ENCODE results near the gene FOCAD. TPM values are rescaled to one million over a fixed set of nuclear protein-coding genes. Genes with fewer than 3 reads are reported as not detected.

The FOCAD gene
- total and polyA plus RNA-seq, 12 donors = 11.7 to 41.3 (median 31.2) TPM

DNA sequence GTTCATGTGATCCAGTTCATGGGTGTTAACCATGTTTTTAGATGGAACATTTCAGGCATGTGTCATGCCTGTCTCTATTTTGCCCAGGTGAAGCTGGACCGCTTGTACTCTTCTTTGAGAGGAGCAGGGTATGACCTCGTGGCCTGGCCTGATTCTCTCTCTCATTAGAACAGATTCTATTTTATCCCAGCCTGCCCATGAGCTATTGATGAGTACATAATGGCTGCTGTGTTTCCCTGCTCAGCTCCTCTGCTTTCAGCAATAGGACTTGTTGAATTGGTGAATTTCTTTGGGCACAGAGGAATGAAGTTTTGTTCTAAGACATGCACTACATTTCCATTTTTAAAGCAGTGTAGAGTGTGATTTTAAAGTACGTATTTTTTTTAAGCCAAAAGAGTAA lies 261.2 kb downstream of the FOCAD start:
- 91 to 93% methylated on average over 3 of the region's 3 CpGs for WGBS, 2 donors
- no peak for DNase-seq
- peaks cover 0 to 8% (median 0%) of the 10 kb centered on the region in 9 donors for H3K4me1 ChIP-seq
- intact Hi-C loops (cut with DNase I) = loop anchor here in 5 of 10 donors (10.0 kb wide), 5 partner anchors 170 to 1460 kb away; partner anchors contain the start of gene MLLT3 (in 1 of the 5)
- TF ChIP-seq, protein P1, sequence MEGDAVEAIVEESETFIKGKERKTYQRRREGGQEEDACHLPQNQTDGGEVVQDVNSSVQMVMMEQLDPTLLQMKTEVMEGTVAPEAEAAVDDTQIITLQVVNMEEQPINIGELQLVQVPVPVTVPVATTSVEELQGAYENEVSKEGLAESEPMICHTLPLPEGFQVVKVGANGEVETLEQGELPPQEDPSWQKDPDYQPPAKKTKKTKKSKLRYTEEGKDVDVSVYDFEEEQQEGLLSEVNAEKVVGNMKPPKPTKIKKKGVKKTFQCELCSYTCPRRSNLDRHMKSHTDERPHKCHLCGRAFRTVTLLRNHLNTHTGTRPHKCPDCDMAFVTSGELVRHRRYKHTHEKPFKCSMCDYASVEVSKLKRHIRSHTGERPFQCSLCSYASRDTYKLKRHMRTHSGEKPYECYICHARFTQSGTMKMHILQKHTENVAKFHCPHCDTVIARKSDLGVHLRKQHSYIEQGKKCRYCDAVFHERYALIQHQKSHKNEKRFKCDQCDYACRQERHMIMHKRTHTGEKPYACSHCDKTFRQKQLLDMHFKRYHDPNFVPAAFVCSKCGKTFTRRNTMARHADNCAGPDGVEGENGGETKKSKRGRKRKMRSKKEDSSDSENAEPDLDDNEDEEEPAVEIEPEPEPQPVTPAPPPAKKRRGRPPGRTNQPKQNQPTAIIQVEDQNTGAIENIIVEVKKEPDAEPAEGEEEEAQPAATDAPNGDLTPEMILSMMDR (IDR thresholded peaks at IDR 0.05) = no peak
- no peak overlapping the region for H3K27ac ChIP-seq
- peaks cover 0 to 58% (median 8%) of the 10 kb centered on the region in 9 donors for H3K36me3 ChIP-seq
- no peaks in the 10 kb centered on the region for H3K9me3 ChIP-seq
- no peak for ATAC-seq
- H3K4me3 ChIP-seq = no peak overlapping the region
- no peaks in the 10 kb centered on the region for H3K27me3 ChIP-seq

GRCh38 chr9:20945856-20946255 lies 261.8 kb downstream of the FOCAD start:
- Histone ChIP-seq H3K4me1 (peaks cover 0 to 5% (median 0%) of the 10 kb centered on the region in 9 donors), H3K27me3 (no peaks in the 10 kb centered on the region), H3K27ac (no peak overlapping the region), H3K4me3 (no peak overlapping the region), H3K9me3 (no peaks in the 10 kb centered on the region), H3K36me3 (peaks cover 0 to 63% (median 14%) of the 10 kb centered on the region in 9 donors)
- TF ChIP-seq, protein P1 (IDR thresholded peaks at IDR 0.05) = no peak
- ATAC-seq (no peak), DNase-seq (no peak)
- intact Hi-C loops (cut with DNase I) = loop anchor here in 5 of 10 donors (10.0 kb wide), 5 partner anchors 169 to 1461 kb away; partner anchors contain the start of gene MLLT3 (in 1 of the 5)
- 89 to 97% methylated on average over 2 of the region's 2 CpGs for WGBS, 2 donors

DNA sequence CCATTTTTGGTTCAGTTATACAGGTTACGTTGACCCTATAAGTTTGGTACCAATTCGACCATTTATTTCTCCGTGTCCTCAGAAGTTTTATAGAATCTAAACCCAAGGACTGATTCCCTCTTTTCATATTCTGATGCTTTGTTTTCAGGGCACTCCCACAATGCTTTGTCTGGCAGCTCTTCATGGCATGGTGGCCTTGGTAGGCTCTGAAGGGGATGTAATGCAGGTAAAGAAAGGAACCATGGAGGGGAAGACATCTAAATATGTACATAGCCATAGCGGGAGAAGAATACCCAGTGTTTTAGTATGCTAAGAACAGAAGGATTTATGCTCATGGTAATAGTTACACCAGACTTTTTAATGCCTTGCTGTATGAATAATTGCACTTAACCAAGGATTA lies 264.6 kb downstream of the FOCAD start:
- TF ChIP-seq, protein P1 (IDR thresholded peaks at IDR 0.05) = no peak
- no peak overlapping the region for H3K4me3 ChIP-seq
- intact Hi-C loops (cut with DNase I) = loop anchor here in 5 of 10 donors (10.0 kb wide), 5 partner anchors 166 to 1464 kb away; partner anchors contain the start of gene MLLT3 (in 1 of the 5)
- 86 to 87% methylated on average over 4 of the region's 4 CpGs for WGBS, 2 donors
- H3K4me1 ChIP-seq = no peaks in the 10 kb centered on the region
- no peak for DNase-seq
- H3K27ac ChIP-seq = no peak overlapping the region
- no peak for ATAC-seq
- peaks cover 0 to 91% (median 27%) of the 10 kb centered on the region in 9 donors for H3K36me3 ChIP-seq
- no peaks in the 10 kb centered on the region for H3K27me3 ChIP-seq
- H3K9me3 ChIP-seq = no peaks in the 10 kb centered on the region

- Histone ChIP-seq H3K9me3 (no peaks in the 10 kb centered on the region), H3K4me1 (no peaks in the 10 kb centered on the region), H3K27me3 (no peaks in the 10 kb centered on the region), H3K27ac (no peak overlapping the region), H3K4me3 (no peak overlapping the region), H3K36me3 (peaks cover 0 to 93% (median 27%) of the 10 kb centered on the region in 9 donors)
- TF ChIP-seq, protein P1 (IDR thresholded peaks at IDR 0.05) = no peak
- no peak for DNase-seq
- intact Hi-C loops (cut with DNase I) = loop anchor here in 2 of 10 donors (5.0 to 10.0 kb wide), 3 partner anchors 64 to 1458 kb away; no protein-coding TSS in a partner anchor
- ATAC-seq = no peak
- WGBS, 2 donors = 95 to 98% methylated on average over 2 of the region's 2 CpGs
Observed at GRCh38 chr9:20950707-20951106, 266.6 kb downstream of the FOCAD start.

All from heart right ventricle (tissue), 16 donors.